Activated naive CD8-positive, alpha-beta T cell treated with anti-CD3 and anti-CD28 coated beads for 36 hours (primary cell): ENCODE measurements around the gene ICOS. TPM values are rescaled to one million over a fixed set of nuclear protein-coding genes. Genes with fewer than 3 reads are reported as not detected.

ENCODE experiments used
- DNase-seq: peaks from one replicate; pipeline ENCODE4 v3.0.0; 2021
- H3K27ac Mint-ChIP-seq: one replicate; pipeline ENCODE4 v1.8.0; 2022; ENCODE audit warnings: mild to moderate bottlenecking, moderate library complexity, mixed read lengths
- H3K27me3 Mint-ChIP-seq: one replicate; pipeline ENCODE4 v1.8.0; 2022; ENCODE audit warnings: mild to moderate bottlenecking, mixed read lengths
- H3K36me3 Mint-ChIP-seq: one replicate; pipeline ENCODE4 v1.8.0; 2021; ENCODE audit warnings: mild to moderate bottlenecking, mixed read lengths
- H3K4me1 Mint-ChIP-seq: one replicate; pipeline ENCODE4 v1.8.0; 2021; ENCODE audit warnings: mixed read lengths
- H3K4me3 Mint-ChIP-seq: one replicate; pipeline ENCODE4 v1.8.0; 2022; ENCODE audit warnings: mild to moderate bottlenecking, moderate library complexity, mixed read lengths
- H3K9me3 Mint-ChIP-seq: one replicate; pipeline ENCODE4 v1.8.0; 2022; ENCODE audit warnings: mixed read lengths
- total RNA-seq, 2 experiments: library from RNA; stranded (reverse); gene quantifications; one replicate each; pipeline ENCODE4 v1.2.3, GENCODE V29; 2021

The ICOS gene
- total RNA-seq, result 100 to 1,000 TPM in 1 of 2 experiments, 10 to 100 TPM in 1; 99.2 to 101 TPM

- Mint-ChIP-seq H3K36me3 (peaks cover 61% of the 10 kb centered on the region), H3K4me3 (peak within 1 kb of the TSS; percentile 94), H3K4me1 (peaks cover 57% of the 10 kb centered on the region), H3K27ac (peak within 1 kb of the TSS; percentile 92), H3K27me3 (no peaks in the 10 kb centered on the region), H3K9me3 (peaks cover 8% of the 10 kb centered on the region)
- DNase-seq, result peak; percentile 47
These were observed at the start of gene ICOS for GRCh38 chr2:203936535-203936934. Gene ICOS, plus strand, starts transcription at chr2:203936763. Its CDS starts 52 bp downstream, at chr2:203936815.

GRCh38 chr2:203887677-203888076, 48.9 kb upstream of the ICOS start:
- Mint-ChIP-seq H3K4me3 (no peak overlapping the region), H3K4me1 (peaks cover 51% of the 10 kb centered on the region), H3K27ac (no peak overlapping the region), H3K27me3 (no peaks in the 10 kb centered on the region), H3K36me3 (peaks cover 6% of the 10 kb centered on the region), H3K9me3 (peaks cover 7% of the 10 kb centered on the region)
- no peak for DNase-seq

- H3K4me3 Mint-ChIP-seq, result no peak overlapping the region
- peaks cover 2% of the 10 kb centered on the region for H3K27me3 Mint-ChIP-seq
- DNase-seq, result no peak
- peak overlapping the region; percentile 68 for H3K27ac Mint-ChIP-seq
- peaks cover 6% of the 10 kb centered on the region for H3K36me3 Mint-ChIP-seq
- H3K9me3 Mint-ChIP-seq, result peaks cover 7% of the 10 kb centered on the region
- peaks cover 64% of the 10 kb centered on the region for H3K4me1 Mint-ChIP-seq
These were observed 47.0 kb upstream of the ICOS start for GRCh38 chr2:203889542-203889941.

- peaks cover 66% of the 10 kb centered on the region for H3K4me1 Mint-ChIP-seq
- no peak for DNase-seq
- peaks cover 7% of the 10 kb centered on the region for H3K9me3 Mint-ChIP-seq
- peak overlapping the region; percentile 68 for H3K27ac Mint-ChIP-seq
- peaks cover 6% of the 10 kb centered on the region for H3K36me3 Mint-ChIP-seq
- no peak overlapping the region for H3K4me3 Mint-ChIP-seq
- peaks cover 2% of the 10 kb centered on the region for H3K27me3 Mint-ChIP-seq
These were observed 46.6 kb upstream of the ICOS start for GRCh38 chr2:203889944-203890343.

- peak overlapping the region; percentile 85 for H3K27ac Mint-ChIP-seq
- H3K9me3 Mint-ChIP-seq, result peaks cover 7% of the 10 kb centered on the region
- H3K4me1 Mint-ChIP-seq, result peaks cover 66% of the 10 kb centered on the region
- peak overlapping the region; percentile 22 for H3K4me3 Mint-ChIP-seq
- peaks cover 2% of the 10 kb centered on the region for H3K27me3 Mint-ChIP-seq
- no peak for DNase-seq
- H3K36me3 Mint-ChIP-seq, result peaks cover 6% of the 10 kb centered on the region
These were observed 45.8 kb upstream of the ICOS start for GRCh38 chr2:203890733-203891132.

GRCh38 chr2:203891474-203891873, 45.1 kb upstream of the ICOS start:
- peak; percentile 67 for DNase-seq
- peak overlapping the region; percentile 85 for H3K27ac Mint-ChIP-seq
- peaks cover 62% of the 10 kb centered on the region for H3K4me1 Mint-ChIP-seq
- no peak overlapping the region for H3K4me3 Mint-ChIP-seq
- peaks cover 2% of the 10 kb centered on the region for H3K27me3 Mint-ChIP-seq
- peaks cover 6% of the 10 kb centered on the region for H3K36me3 Mint-ChIP-seq
- peaks cover 7% of the 10 kb centered on the region for H3K9me3 Mint-ChIP-seq

GRCh38 chr2:203892207-203892606, 44.4 kb upstream of the ICOS start:
- peaks cover 5% of the 10 kb centered on the region for H3K9me3 Mint-ChIP-seq
- H3K27me3 Mint-ChIP-seq, result peaks cover 2% of the 10 kb centered on the region
- H3K36me3 Mint-ChIP-seq, result peaks cover 4% of the 10 kb centered on the region
- H3K27ac Mint-ChIP-seq, result peak overlapping the region; percentile 85
- H3K4me1 Mint-ChIP-seq, result peaks cover 60% of the 10 kb centered on the region
- no peak for DNase-seq
- no peak overlapping the region for H3K4me3 Mint-ChIP-seq

- H3K4me1 Mint-ChIP-seq, result peaks cover 62% of the 10 kb centered on the region
- peaks cover 4% of the 10 kb centered on the region for H3K9me3 Mint-ChIP-seq
- no peak for DNase-seq
- H3K27me3 Mint-ChIP-seq, result peaks cover 2% of the 10 kb centered on the region
- H3K27ac Mint-ChIP-seq, result no peak overlapping the region
- H3K4me3 Mint-ChIP-seq, result no peak overlapping the region
- peaks cover 4% of the 10 kb centered on the region for H3K36me3 Mint-ChIP-seq
These were observed 43.2 kb upstream of the ICOS start for GRCh38 chr2:203893401-203893800.

GRCh38 chr2:203893840-203894239, 42.7 kb upstream of the ICOS start:
- H3K9me3 Mint-ChIP-seq, result peaks cover 4% of the 10 kb centered on the region
- peaks cover 2% of the 10 kb centered on the region for H3K27me3 Mint-ChIP-seq
- DNase-seq, result no peak
- peaks cover 4% of the 10 kb centered on the region for H3K36me3 Mint-ChIP-seq
- H3K4me1 Mint-ChIP-seq, result peaks cover 62% of the 10 kb centered on the region
- no peak overlapping the region for H3K4me3 Mint-ChIP-seq
- H3K27ac Mint-ChIP-seq, result peak overlapping the region; percentile 79

- Mint-ChIP-seq H3K4me1 (peaks cover 61% of the 10 kb centered on the region), H3K27ac (peak overlapping the region; percentile 79), H3K27me3 (peaks cover 2% of the 10 kb centered on the region), H3K36me3 (peaks cover 4% of the 10 kb centered on the region), H3K4me3 (no peak overlapping the region), H3K9me3 (peaks cover 3% of the 10 kb centered on the region)
- DNase-seq, result no peak
These were observed 42.3 kb upstream of the ICOS start for GRCh38 chr2:203894262-203894661.

GRCh38 chr2:203897544-203897943, 39.0 kb upstream of the ICOS start:
- H3K36me3 Mint-ChIP-seq, result peaks cover 14% of the 10 kb centered on the region
- peaks cover 13% of the 10 kb centered on the region for H3K9me3 Mint-ChIP-seq
- H3K4me3 Mint-ChIP-seq, result no peak overlapping the region
- H3K4me1 Mint-ChIP-seq, result peaks cover 31% of the 10 kb centered on the region
- no peak for DNase-seq
- H3K27me3 Mint-ChIP-seq, result peaks cover 2% of the 10 kb centered on the region
- H3K27ac Mint-ChIP-seq, result no peak overlapping the region

GRCh38 chr2:203898657-203899056, 37.9 kb upstream of the ICOS start:
- no peak overlapping the region for H3K4me3 Mint-ChIP-seq
- H3K27me3 Mint-ChIP-seq, result no peaks in the 10 kb centered on the region
- H3K4me1 Mint-ChIP-seq, result peaks cover 27% of the 10 kb centered on the region

GRCh38 chr2:203900253-203900652, 36.3 kb upstream of the ICOS start:
- H3K27me3 Mint-ChIP-seq, result no peaks in the 10 kb centered on the region
- H3K27ac Mint-ChIP-seq, result no peak overlapping the region
- H3K9me3 Mint-ChIP-seq, result peaks cover 13% of the 10 kb centered on the region
- no peak for DNase-seq
- H3K4me3 Mint-ChIP-seq, result no peak overlapping the region
- peaks cover 13% of the 10 kb centered on the region for H3K4me1 Mint-ChIP-seq
- H3K36me3 Mint-ChIP-seq, result peaks cover 17% of the 10 kb centered on the region

More at GRCh38 chr2:203898657-203899056, 37.9 kb upstream of the ICOS start:
- H3K36me3 Mint-ChIP-seq, result peaks cover 16% of the 10 kb centered on the region
- no peak for DNase-seq
- H3K27ac Mint-ChIP-seq, result no peak overlapping the region
- H3K9me3 Mint-ChIP-seq, result peaks cover 13% of the 10 kb centered on the region

- Mint-ChIP-seq H3K4me1 (peaks cover 5% of the 10 kb centered on the region), H3K27me3 (no peaks in the 10 kb centered on the region), H3K4me3 (no peak overlapping the region), H3K36me3 (peaks cover 17% of the 10 kb centered on the region), H3K27ac (no peak overlapping the region), H3K9me3 (peaks cover 13% of the 10 kb centered on the region)
- DNase-seq, result no peak
These were observed 32.5 kb upstream of the ICOS start for GRCh38 chr2:203904022-203904421.

GRCh38 chr2:203905656-203906055, 30.9 kb upstream of the ICOS start:
- no peaks in the 10 kb centered on the region for H3K27me3 Mint-ChIP-seq
- H3K4me3 Mint-ChIP-seq, result no peak overlapping the region
- no peak overlapping the region for H3K27ac Mint-ChIP-seq
- H3K4me1 Mint-ChIP-seq, result peaks cover 17% of the 10 kb centered on the region
- no peak for DNase-seq
- H3K36me3 Mint-ChIP-seq, result peaks cover 16% of the 10 kb centered on the region
- peaks cover 12% of the 10 kb centered on the region for H3K9me3 Mint-ChIP-seq

GRCh38 chr2:203908066-203908796, 28.3 kb upstream of the ICOS start:
- H3K27me3 Mint-ChIP-seq, result no peaks in the 10 kb centered on the region
- H3K9me3 Mint-ChIP-seq, result no peaks in the 10 kb centered on the region
- no peak overlapping the region for H3K4me3 Mint-ChIP-seq
- no peak overlapping the region for H3K27ac Mint-ChIP-seq
- peaks cover 2% of the 10 kb centered on the region for H3K36me3 Mint-ChIP-seq
- peaks cover 17% of the 10 kb centered on the region for H3K4me1 Mint-ChIP-seq
- DNase-seq, result no peak
